Keratinocyte (primary cell): ENCODE results near the gene SERGEF. TPM values are rescaled to one million over a fixed set of nuclear protein-coding genes. Genes with fewer than 3 reads are reported as not detected.

Experiments used
- DNase-seq: peaks from one replicate; pipeline ENCODE4 v3.0.0-alpha.2; 2011; ENCODE audit warnings: low read depth, missing footprints, low spot score
- FAIRE-seq: peaks from 2 replicates; lab custom pipeline; 2011; peaks lifted over from hg19 to GRCh38; lab: Jason Lieb, UNC
- H2AFZ ChIP-seq: 2 replicates; pipeline ENCODE4 v1.6.0; 2012; ENCODE audit warnings: low read length, control low read depth, inconsistent platforms; ENCODE audit not compliant: control insufficient read depth
- H3K27ac ChIP-seq: 2 replicates; pipeline ENCODE4 v1.5.1; 2011; ENCODE audit warnings: low read length; ENCODE audit not compliant: control insufficient read depth, insufficient read depth
- H3K27me3 ChIP-seq: 3 replicates; pipeline ENCODE4 v1.6.0; 2011; ENCODE audit warnings: low read length; ENCODE audit not compliant: control insufficient read depth, insufficient read depth; ENCODE audit errors: extremely low read depth
- H3K36me3 ChIP-seq, 2 experiments: 2 replicates in 1 of 2; 3 replicates in 1 of 2; pipeline ENCODE4 v1.5.1; 2011; ENCODE audit warnings: low read length in 2 of 2, mild to moderate bottlenecking in 1 of 2; ENCODE audit not compliant: control insufficient read depth in 2 of 2, insufficient read depth in 2 of 2; ENCODE audit errors: extremely low read depth in 1 of 2
- H3K4me1 ChIP-seq: 3 replicates; pipeline ENCODE4 v1.5.1; 2011; ENCODE audit warnings: low read length; ENCODE audit not compliant: control insufficient read depth, insufficient read depth; ENCODE audit errors: extremely low read depth
- H3K4me2 ChIP-seq: 3 replicates; pipeline ENCODE4 v1.6.0; 2011; ENCODE audit warnings: low read depth, low read length; ENCODE audit not compliant: control insufficient read depth, insufficient read depth; ENCODE audit errors: extremely low read depth
- H3K4me3 ChIP-seq, 3 experiments: fragments of 200-600 bp in 1 of 3; sonication (generic) in 1 of 3; 2 replicates in 2 of 3; 3 replicates in 1 of 3; pipeline ENCODE4 v1.5.1; 2011 to 2016; ENCODE audit warnings: low read length in 3 of 3, mild to moderate bottlenecking in 3 of 3, control low read depth in 2 of 3, inconsistent platforms in 1 of 3, low read depth in 1 of 3, mixed read lengths in 1 of 3, mixed run types in 1 of 3, moderate library complexity in 1 of 3; ENCODE audit not compliant: control insufficient read depth in 2 of 3, insufficient read depth in 2 of 3; ENCODE audit errors: extremely low read depth in 1 of 3
- H3K79me2 ChIP-seq: 2 replicates; pipeline ENCODE4 v1.6.0; 2012; ENCODE audit warnings: low read length; ENCODE audit not compliant: control insufficient read depth, insufficient read depth
- H3K9ac ChIP-seq: 3 replicates; pipeline ENCODE4 v1.6.0; 2011; ENCODE audit warnings: low read length; ENCODE audit not compliant: control insufficient read depth, insufficient read depth; ENCODE audit errors: extremely low read depth
- H3K9me1 ChIP-seq: 3 replicates; pipeline ENCODE4 v1.6.0; 2011; ENCODE audit warnings: low read length; ENCODE audit not compliant: control insufficient read depth, insufficient read depth; ENCODE audit errors: extremely low read depth
- H3K9me3 ChIP-seq: 2 replicates; pipeline ENCODE4 v1.5.1; 2012; ENCODE audit warnings: low read depth, low read length; ENCODE audit not compliant: control insufficient read depth
- H4K20me1 ChIP-seq: 3 replicates; pipeline ENCODE4 v1.6.0; 2011; ENCODE audit warnings: low read length; ENCODE audit not compliant: control insufficient read depth, insufficient read depth; ENCODE audit errors: extremely low read depth
- EZH2 ChIP-seq: IDR thresholded peaks from one replicate; pipeline ENCODE4 v1.6.1; 2012; ENCODE audit warnings: inconsistent platforms, mild to moderate bottlenecking, low read length, moderate library complexity
- dilution Hi-C: fragments of 300-500 bp; cut with MboI; formaldehyde crosslinking; loops from one replicate; pipeline ENCODE4 v1.7.0; 2020; ENCODE audit warnings: low sequenced_read_pairs; ENCODE audit not compliant: extremely low pct_ligation_motif_present
- polyA plus RNA-seq, 5 experiments: library from polyadenylated mRNA; depleted of rRNA in 3 of 5; stranded (reverse) in 3 of 5; stranded (forward) in 1 of 5; unstranded in 1 of 5; fragments of >200 nt; gene quantifications; 1 replicate in 1 of 5; 2 replicates in 3 of 5; 3 replicates in 1 of 5; pipeline versions ENCODE4 v1.2.1 to v1.2.3, GENCODE V29; 2011 to 2012; ENCODE audit warnings: missing spikeins in 2 of 5, low read depth in 1 of 5, low replicate concordance in 1 of 5
- TF ChIP-seq, protein P1 (sequence below), 3 experiments: IDR thresholded peaks in 1 of 3; conservative IDR thresholded peaks in 1 of 3; optimal IDR thresholded peaks in 1 of 3; 2 replicates in 2 of 3; 3 replicates in 1 of 3; pipeline versions ENCODE3 to v1.5.1; 2011; ENCODE audit warnings: low read length in 3 of 3, mild to moderate bottlenecking in 3 of 3, moderate library complexity in 2 of 3, control low read depth in 1 of 3, inconsistent platforms in 1 of 3; ENCODE audit not compliant: insufficient read depth in 2 of 3; ENCODE audit errors: extremely low read depth in 1 of 3

SERGEF gene
- polyA plus RNA-seq, 1 donor (not counting 4 experiments of a cell fraction or from before 2014, with no cell fraction given) = 15.6 TPM

DNA sequence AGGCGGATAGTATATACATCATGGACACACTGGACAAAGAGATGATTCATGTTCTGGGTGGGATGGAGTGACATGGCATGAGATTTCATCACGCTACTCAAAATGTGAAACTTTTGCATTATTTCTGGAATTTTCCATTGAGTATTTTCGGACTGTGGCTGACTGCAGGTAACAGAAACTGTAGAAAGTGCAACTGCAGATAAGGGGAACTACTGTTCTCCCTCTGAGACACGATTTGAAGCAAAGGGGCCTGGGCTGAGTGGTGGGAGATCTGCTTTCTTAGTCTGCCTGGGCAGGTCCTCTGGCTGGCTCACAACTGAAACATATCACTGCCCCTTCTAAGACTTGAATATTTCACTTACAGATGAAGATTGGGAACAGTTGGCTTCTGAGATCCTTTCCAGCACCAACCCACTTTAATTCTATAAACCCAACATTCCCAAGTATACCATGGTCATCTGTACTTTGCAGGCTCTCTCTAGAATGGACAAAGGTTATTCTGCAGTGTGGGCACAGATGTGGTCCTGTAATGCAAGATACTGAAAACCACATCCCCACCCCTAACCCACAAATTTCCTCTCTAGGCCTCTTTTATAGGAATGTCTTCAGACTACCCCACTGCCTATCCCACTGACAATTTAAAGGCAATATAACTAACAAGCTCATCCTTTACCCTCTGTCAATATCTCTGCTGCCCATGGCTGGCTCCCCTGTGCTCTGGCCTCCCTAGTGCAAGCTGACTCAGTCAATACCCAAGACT, 157.1 kb downstream of the SERGEF start:
- dilution Hi-C loops = no loop called here
- Histone ChIP-seq H3K9me1 (no peaks in the 10 kb centered on the region), H3K27me3 (no peaks in the 10 kb centered on the region), H3K9me3 (no peaks in the 10 kb centered on the region), H3K79me2 (no peaks in the 10 kb centered on the region), H3K36me3 (no peaks in the 10 kb centered on the region), H2AFZ (no peak overlapping the region), H3K4me3 (no peak overlapping the region), H3K27ac (no peak overlapping the region), H4K20me1 (no peaks in the 10 kb centered on the region), H3K9ac (no peak overlapping the region), H3K4me1 (no peaks in the 10 kb centered on the region), H3K4me2 (no peak overlapping the region)
- no peak for TF ChIP-seq EZH2
- TF ChIP-seq, protein P1, sequence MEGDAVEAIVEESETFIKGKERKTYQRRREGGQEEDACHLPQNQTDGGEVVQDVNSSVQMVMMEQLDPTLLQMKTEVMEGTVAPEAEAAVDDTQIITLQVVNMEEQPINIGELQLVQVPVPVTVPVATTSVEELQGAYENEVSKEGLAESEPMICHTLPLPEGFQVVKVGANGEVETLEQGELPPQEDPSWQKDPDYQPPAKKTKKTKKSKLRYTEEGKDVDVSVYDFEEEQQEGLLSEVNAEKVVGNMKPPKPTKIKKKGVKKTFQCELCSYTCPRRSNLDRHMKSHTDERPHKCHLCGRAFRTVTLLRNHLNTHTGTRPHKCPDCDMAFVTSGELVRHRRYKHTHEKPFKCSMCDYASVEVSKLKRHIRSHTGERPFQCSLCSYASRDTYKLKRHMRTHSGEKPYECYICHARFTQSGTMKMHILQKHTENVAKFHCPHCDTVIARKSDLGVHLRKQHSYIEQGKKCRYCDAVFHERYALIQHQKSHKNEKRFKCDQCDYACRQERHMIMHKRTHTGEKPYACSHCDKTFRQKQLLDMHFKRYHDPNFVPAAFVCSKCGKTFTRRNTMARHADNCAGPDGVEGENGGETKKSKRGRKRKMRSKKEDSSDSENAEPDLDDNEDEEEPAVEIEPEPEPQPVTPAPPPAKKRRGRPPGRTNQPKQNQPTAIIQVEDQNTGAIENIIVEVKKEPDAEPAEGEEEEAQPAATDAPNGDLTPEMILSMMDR (optimal IDR thresholded peaks at IDR 0.05 in 1 of 3, IDR thresholded peaks at IDR 0.05 in 1 of 3, conservative IDR thresholded peaks at IDR 0.05 in 1 of 3; ENCODE audit: extremely low read depth in 1 of 3, insufficient read depth in 2 of 3, low read length in 3 of 3) = no peak
- no peak for DNase-seq
- no peak for FAIRE-seq

DNA sequence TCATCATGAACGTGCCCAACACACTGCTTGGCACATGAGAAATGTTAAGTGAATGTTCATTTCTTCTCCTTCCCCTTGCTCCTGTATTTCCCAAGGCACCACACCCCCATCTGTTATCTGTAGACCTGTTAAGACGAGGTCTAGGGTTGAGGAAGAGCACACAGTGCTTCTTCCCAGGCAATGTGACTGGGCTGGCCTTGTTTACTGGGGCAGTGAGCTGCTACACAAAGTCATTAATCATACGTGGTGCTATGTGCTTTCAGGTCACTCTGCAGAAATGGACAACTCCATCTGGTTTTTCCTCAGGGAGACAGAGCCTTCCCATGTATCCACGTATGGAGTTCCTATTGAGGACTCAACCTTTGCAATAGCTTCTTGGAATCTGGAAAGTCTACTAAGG, 159.6 kb downstream of the SERGEF start:
- Histone ChIP-seq H3K9ac (no peak overlapping the region), H3K27me3 (no peaks in the 10 kb centered on the region), H3K4me2 (no peak overlapping the region), H3K27ac (no peak overlapping the region), H3K4me1 (no peaks in the 10 kb centered on the region), H3K4me3 (no peak overlapping the region), H2AFZ (no peak overlapping the region), H3K9me1 (no peaks in the 10 kb centered on the region), H3K36me3 (no peaks in the 10 kb centered on the region), H4K20me1 (no peaks in the 10 kb centered on the region), H3K9me3 (no peaks in the 10 kb centered on the region), H3K79me2 (no peaks in the 10 kb centered on the region)
- DNase-seq (no peak), FAIRE-seq (no peak)
- dilution Hi-C loops = no loop called here
- TF ChIP-seq, protein P1 (optimal IDR thresholded peaks at IDR 0.05 in 1 of 3, IDR thresholded peaks at IDR 0.05 in 1 of 3, conservative IDR thresholded peaks at IDR 0.05 in 1 of 3; ENCODE audit: extremely low read depth in 1 of 3, insufficient read depth in 2 of 3, low read length in 3 of 3) = no peak
- TF ChIP-seq EZH2 = no peak
